T-helper 2 cell treated with Interferon-gamma antibody and Interleukin-4, amounts not matched to agents 5 μg/mL and 100 μg/mL, for 36 hours (primary cell): ENCODE results near the gene NHS.
A peak's percentile ranks its signal among the peaks of the same experiment; 100 is the strongest.

ENCODE experiments used
- DNase-seq: peaks from one replicate; pipeline ENCODE4 v3.0.0; 2021; ENCODE audit warnings: low spot score
- H3K27ac Mint-ChIP-seq: one replicate; pipeline ENCODE4 v1.8.0; 2021; ENCODE audit warnings: mild to moderate bottlenecking, mixed read lengths
- H3K27me3 Mint-ChIP-seq: one replicate; pipeline ENCODE4 v1.8.0; 2021; ENCODE audit warnings: low read depth, mixed read lengths
- H3K36me3 Mint-ChIP-seq: one replicate; pipeline ENCODE4 v1.8.0; 2021; ENCODE audit warnings: low read depth, mixed read lengths
- H3K4me1 Mint-ChIP-seq: one replicate; pipeline ENCODE4 v1.8.0; 2021; ENCODE audit warnings: low read depth, mixed read lengths
- H3K4me3 Mint-ChIP-seq: one replicate; pipeline ENCODE4 v1.8.0; 2022; ENCODE audit warnings: mild to moderate bottlenecking, moderate library complexity, mixed read lengths
- H3K9me3 Mint-ChIP-seq: one replicate; pipeline ENCODE4 v1.8.0; 2021; ENCODE audit warnings: mixed read lengths

The NHS gene

DNA sequence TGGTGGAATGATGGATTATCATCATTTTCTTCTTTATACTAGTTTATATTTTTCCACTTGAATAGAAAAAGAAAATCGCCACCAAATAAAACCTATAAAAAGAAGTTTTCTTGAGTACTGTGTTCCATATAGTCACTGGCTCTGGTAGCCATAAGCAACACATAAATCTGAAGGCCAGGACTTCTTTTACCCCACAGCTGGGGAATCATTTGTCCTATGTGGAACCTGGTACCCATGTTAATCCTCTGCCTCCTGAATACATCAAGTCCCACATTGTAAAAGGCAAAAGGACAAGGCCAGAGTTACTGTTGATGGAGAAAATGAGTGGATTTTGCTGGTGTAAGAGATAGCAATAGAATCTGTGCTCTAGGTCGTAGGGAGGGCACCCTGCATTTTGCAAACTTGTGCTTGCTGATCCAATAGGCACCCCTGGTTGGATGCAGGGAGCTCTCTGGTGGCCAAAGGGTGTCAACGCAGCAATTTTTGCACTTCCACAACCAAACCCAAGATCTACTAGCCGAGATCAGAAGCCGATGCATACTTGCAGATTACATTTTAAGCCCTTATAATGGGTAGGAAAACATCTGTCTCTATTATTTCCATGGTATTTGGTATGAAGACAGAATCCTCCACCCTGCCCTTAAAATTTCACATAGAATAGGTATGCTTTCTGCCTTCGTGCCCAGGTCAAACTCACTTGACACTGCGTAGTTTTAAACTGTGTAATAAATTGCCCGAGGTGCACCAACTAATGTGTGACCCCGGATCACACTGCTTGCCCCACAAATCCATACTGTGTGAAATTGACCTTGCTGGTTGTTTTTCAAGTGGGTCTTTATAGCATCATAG is 216.1 kb downstream of the NHS start:
- Mint-ChIP-seq H3K36me3 (no peaks in the 10 kb centered on the region), H3K27me3 (no peaks in the 10 kb centered on the region), H3K9me3 (no peaks in the 10 kb centered on the region), H3K4me1 (peaks cover 9% of the 10 kb centered on the region), H3K27ac (no peak overlapping the region), H3K4me3 (no peak overlapping the region)
- peak; percentile 5 for DNase-seq

- Mint-ChIP-seq H3K27me3 (no peaks in the 10 kb centered on the region), H3K36me3 (no peaks in the 10 kb centered on the region), H3K4me3 (no peak overlapping the region), H3K27ac (no peak overlapping the region), H3K4me1 (peaks cover 9% of the 10 kb centered on the region), H3K9me3 (no peaks in the 10 kb centered on the region)
- DNase-seq, result peak; percentile 3
These were observed 216.7 kb downstream of the NHS start for GRCh38 chrX:17591741-17592110.

- Mint-ChIP-seq H3K4me3 (no peak overlapping the region), H3K9me3 (no peaks in the 10 kb centered on the region), H3K27ac (no peak overlapping the region), H3K4me1 (peaks cover 9% of the 10 kb centered on the region), H3K27me3 (no peaks in the 10 kb centered on the region), H3K36me3 (no peaks in the 10 kb centered on the region)
- no peak for DNase-seq
These were observed 217.1 kb downstream of the NHS start for GRCh38 chrX:17592117-17592516.

DNA sequence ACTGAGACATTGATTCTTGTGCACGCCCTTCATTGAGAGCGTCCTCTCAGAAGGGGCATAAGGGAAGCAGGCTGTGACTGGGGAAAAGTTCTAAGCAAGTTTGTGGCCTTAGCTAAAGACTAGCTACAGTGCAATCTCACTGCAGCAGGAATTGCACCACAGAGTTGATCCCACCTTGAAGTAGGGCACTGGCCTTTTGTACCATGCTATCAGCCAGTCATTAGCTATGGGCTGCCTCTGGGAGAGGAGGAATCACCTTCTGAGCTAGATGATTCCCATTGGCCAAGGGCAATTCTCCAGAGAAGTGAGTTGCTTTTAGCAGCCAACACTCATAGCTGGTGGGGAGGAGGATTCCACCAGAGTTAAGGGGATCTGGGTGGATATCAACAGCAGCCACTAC is 219.7 kb downstream of the NHS start:
- peaks cover 9% of the 10 kb centered on the region for H3K4me1 Mint-ChIP-seq
- H3K36me3 Mint-ChIP-seq, result no peaks in the 10 kb centered on the region
- H3K27ac Mint-ChIP-seq, result no peak overlapping the region
- no peak for DNase-seq
- no peak overlapping the region for H3K4me3 Mint-ChIP-seq
- H3K27me3 Mint-ChIP-seq, result no peaks in the 10 kb centered on the region
- H3K9me3 Mint-ChIP-seq, result no peaks in the 10 kb centered on the region

GRCh38 chrX:17595456-17596035 is 220.5 kb downstream of the NHS start:
- no peak overlapping the region for H3K27ac Mint-ChIP-seq
- H3K4me1 Mint-ChIP-seq, result peaks cover 9% of the 10 kb centered on the region
- no peak for DNase-seq
- H3K36me3 Mint-ChIP-seq, result no peaks in the 10 kb centered on the region
- no peak overlapping the region for H3K4me3 Mint-ChIP-seq
- no peaks in the 10 kb centered on the region for H3K9me3 Mint-ChIP-seq
- no peaks in the 10 kb centered on the region for H3K27me3 Mint-ChIP-seq

GRCh38 chrX:17596061-17596460 is 221.1 kb downstream of the NHS start:
- DNase-seq, result no peak
- H3K9me3 Mint-ChIP-seq, result no peaks in the 10 kb centered on the region

DNA sequence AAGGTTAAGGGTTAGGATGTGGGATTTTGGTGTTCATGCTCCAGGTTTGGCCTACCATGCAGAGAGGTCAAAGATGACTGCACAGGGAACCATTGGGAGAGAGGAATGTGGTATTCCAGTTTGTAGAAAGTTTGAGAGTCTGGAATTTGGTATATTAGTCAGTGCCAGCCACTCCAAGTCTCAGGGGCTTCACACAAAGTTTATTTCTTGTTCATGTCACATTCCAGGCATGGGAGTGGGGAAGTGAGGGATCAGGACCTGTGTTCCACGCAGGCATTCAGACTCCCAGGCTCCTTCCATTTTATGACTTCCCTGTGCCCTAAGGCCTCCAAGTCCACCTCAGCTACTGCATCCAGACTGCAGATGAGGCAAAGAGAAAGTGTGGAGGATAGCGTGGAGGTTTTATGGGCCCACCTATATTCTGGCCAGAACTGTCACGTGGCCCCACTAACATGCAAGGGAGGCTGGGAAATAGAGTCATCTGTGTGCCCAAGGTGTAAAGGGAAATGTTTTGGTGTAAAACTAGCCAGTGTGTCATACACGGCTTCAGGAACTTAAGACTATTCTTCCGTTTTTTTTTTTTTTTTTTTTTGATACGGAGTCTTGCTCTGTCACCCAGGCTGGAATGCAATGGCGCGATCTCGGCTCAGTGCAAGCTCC is 221.7 kb downstream of the NHS start:
- Mint-ChIP-seq H3K36me3 (no peaks in the 10 kb centered on the region), H3K27ac (no peak overlapping the region), H3K27me3 (peaks cover 3% of the 10 kb centered on the region), H3K4me1 (peaks cover 7% of the 10 kb centered on the region), H3K4me3 (no peak overlapping the region), H3K9me3 (no peaks in the 10 kb centered on the region)
- DNase-seq, result no peak

More at GRCh38 chrX:17596061-17596460, 221.1 kb downstream of the NHS start:
- H3K27me3 Mint-ChIP-seq, result peaks cover 2% of the 10 kb centered on the region
- H3K4me3 Mint-ChIP-seq, result no peak overlapping the region
- no peaks in the 10 kb centered on the region for H3K36me3 Mint-ChIP-seq
- H3K27ac Mint-ChIP-seq, result no peak overlapping the region
- H3K4me1 Mint-ChIP-seq, result peaks cover 8% of the 10 kb centered on the region

GRCh38 chrX:17597327-17597726 is 222.3 kb downstream of the NHS start:
- Mint-ChIP-seq H3K9me3 (no peaks in the 10 kb centered on the region), H3K4me3 (no peak overlapping the region), H3K4me1 (peaks cover 2% of the 10 kb centered on the region), H3K27me3 (peaks cover 3% of the 10 kb centered on the region), H3K27ac (no peak overlapping the region), H3K36me3 (no peaks in the 10 kb centered on the region)
- DNase-seq, result no peak

DNA sequence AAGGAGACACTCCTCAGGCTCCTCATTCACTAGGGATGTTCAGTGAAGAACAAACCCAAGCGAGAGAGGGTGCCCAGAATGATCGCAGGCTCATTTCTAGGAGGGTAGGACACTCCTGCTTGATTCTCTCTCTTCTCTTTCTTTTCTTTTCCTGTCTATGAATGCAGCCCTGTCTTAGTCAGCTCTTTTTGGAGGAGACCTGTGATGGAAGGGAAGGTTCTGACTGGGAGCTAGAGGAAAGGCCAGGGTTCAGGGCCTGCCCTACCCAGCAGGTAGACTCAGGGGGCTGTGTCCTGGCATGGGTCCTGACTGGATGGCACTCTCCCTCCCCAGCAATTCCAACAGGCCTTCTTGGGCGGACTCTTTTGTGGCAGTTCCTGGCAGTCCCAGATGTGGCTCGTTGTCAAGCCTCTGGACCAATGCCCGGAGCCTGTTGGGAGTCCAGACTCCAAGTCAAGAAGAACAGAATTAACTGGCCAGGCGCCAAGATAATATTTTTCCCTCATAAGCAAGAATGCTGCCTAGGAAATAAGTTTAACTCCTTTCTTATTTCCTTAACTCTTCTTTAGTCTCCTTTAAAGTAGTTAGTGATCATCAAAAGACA is 222.9 kb downstream of the NHS start:
- Mint-ChIP-seq H3K4me3 (no peak overlapping the region), H3K27me3 (peaks cover 3% of the 10 kb centered on the region), H3K27ac (no peak overlapping the region), H3K9me3 (no peaks in the 10 kb centered on the region), H3K4me1 (peaks cover 2% of the 10 kb centered on the region), H3K36me3 (no peaks in the 10 kb centered on the region)
- no peak for DNase-seq

- H3K4me1 Mint-ChIP-seq, result no peaks in the 10 kb centered on the region
- H3K27me3 Mint-ChIP-seq, result peaks cover 3% of the 10 kb centered on the region
- DNase-seq, result no peak
- no peak overlapping the region for H3K4me3 Mint-ChIP-seq
- H3K9me3 Mint-ChIP-seq, result no peaks in the 10 kb centered on the region
- no peak overlapping the region for H3K27ac Mint-ChIP-seq
- H3K36me3 Mint-ChIP-seq, result no peaks in the 10 kb centered on the region
These were observed 226.6 kb downstream of the NHS start for GRCh38 chrX:17601441-17602200.

DNA sequence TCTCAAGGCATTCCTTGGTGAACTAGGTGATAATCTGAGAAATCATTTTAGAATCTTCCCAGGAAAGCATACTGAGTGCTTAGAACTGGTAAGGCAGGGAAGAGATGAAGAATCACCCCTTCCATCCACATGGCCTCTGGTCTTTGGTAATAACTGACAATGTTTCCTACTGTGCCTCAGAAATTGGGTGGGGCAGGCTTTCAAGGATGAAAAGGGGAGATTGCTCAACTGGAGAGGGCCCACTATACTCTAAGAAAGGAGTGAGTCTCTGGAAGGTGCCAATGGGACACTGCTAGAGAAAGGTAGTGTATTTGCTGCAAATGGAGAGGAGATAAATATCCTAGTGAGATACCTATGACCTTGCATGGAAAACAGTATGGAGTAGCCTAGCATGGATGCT is 227.2 kb downstream of the NHS start:
- no peaks in the 10 kb centered on the region for H3K36me3 Mint-ChIP-seq
- H3K4me1 Mint-ChIP-seq, result no peaks in the 10 kb centered on the region
- no peak for DNase-seq
- H3K27me3 Mint-ChIP-seq, result peaks cover 3% of the 10 kb centered on the region
- no peak overlapping the region for H3K27ac Mint-ChIP-seq
- no peak overlapping the region for H3K4me3 Mint-ChIP-seq
- no peaks in the 10 kb centered on the region for H3K9me3 Mint-ChIP-seq

GRCh38 chrX:17603196-17603595 is 228.2 kb downstream of the NHS start:
- no peaks in the 10 kb centered on the region for H3K9me3 Mint-ChIP-seq

GRCh38 chrX:17605676-17606075 is 230.7 kb downstream of the NHS start:
- Mint-ChIP-seq H3K27ac (no peak overlapping the region), H3K36me3 (no peaks in the 10 kb centered on the region), H3K27me3 (peaks cover 3% of the 10 kb centered on the region), H3K9me3 (no peaks in the 10 kb centered on the region), H3K4me3 (no peak overlapping the region), H3K4me1 (no peaks in the 10 kb centered on the region)
- DNase-seq, result no peak

More at GRCh38 chrX:17603196-17603595, 228.2 kb downstream of the NHS start:
- DNase-seq, result no peak
- Mint-ChIP-seq H3K4me1 (no peaks in the 10 kb centered on the region), H3K36me3 (no peaks in the 10 kb centered on the region), H3K4me3 (no peak overlapping the region), H3K27me3 (peaks cover 3% of the 10 kb centered on the region), H3K27ac (no peak overlapping the region)
